GM23248 (cell line): ENCODE measurements around the gene DLG2. TPM values are rescaled to one million over a fixed set of nuclear protein-coding genes. Genes with fewer than 3 reads are reported as not detected.

Source experiments
- DNase-seq: peaks from one replicate; pipeline ENCODE4 v3.0.0-alpha.2; 2015
- H2AFZ ChIP-seq: fragments of 200-600 bp; sonication (generic); 2 replicates; pipeline ENCODE4 v1.6.1; 2016; ENCODE audit warnings: antibody characterized with exemption
- H3F3A ChIP-seq: fragments of 200-600 bp; sonication (generic); 2 replicates; pipeline ENCODE4 v1.6.1; 2016; ENCODE audit warnings: mild to moderate bottlenecking, antibody characterized with exemption, mixed run types; ENCODE audit not compliant: insufficient read depth
- H3K27ac ChIP-seq: fragments of 200-600 bp; sonication (generic); 2 replicates; pipeline ENCODE4 v1.5.1; 2016; ENCODE audit warnings: mild to moderate bottlenecking
- H3K27me3 ChIP-seq: fragments of 200-600 bp; sonication (generic); replicated peaks from 2 replicates; pipeline ENCODE4 v1.6.1; 2016; ENCODE audit warnings: mild to moderate bottlenecking; ENCODE audit not compliant: insufficient read depth
- H3K36me3 ChIP-seq: fragments of 200-600 bp; sonication (generic); 2 replicates; pipeline ENCODE4 v1.6.1; 2016; ENCODE audit warnings: low read depth, mild to moderate bottlenecking
- H3K4me1 ChIP-seq: fragments of 200-600 bp; sonication (generic); 2 replicates; pipeline ENCODE4 v1.6.1; 2016; ENCODE audit warnings: mild to moderate bottlenecking; ENCODE audit not compliant: insufficient read depth
- H3K4me2 ChIP-seq: fragments of 200-600 bp; sonication (generic); one replicate; pipeline ENCODE4 v1.6.1; 2016; ENCODE audit warnings: mild to moderate bottlenecking; ENCODE audit not compliant: unreplicated experiment
- H3K4me3 ChIP-seq: fragments of 200-600 bp; sonication (generic); 2 replicates; pipeline ENCODE4 v1.5.1; 2016; ENCODE audit warnings: mild to moderate bottlenecking
- H3K79me2 ChIP-seq: fragments of 200-600 bp; sonication (generic); 2 replicates; pipeline ENCODE4 v1.6.1; 2016; ENCODE audit warnings: mild to moderate bottlenecking; ENCODE audit not compliant: insufficient read depth
- H3K9ac ChIP-seq: fragments of 200-600 bp; sonication (generic); 2 replicates; pipeline ENCODE4 v1.6.1; 2016; ENCODE audit warnings: mild to moderate bottlenecking
- H3K9me2 ChIP-seq: fragments of 200-600 bp; sonication (generic); 2 replicates; pipeline ENCODE4 v1.6.1; 2016; ENCODE audit warnings: mixed run types, mild to moderate bottlenecking, moderate library complexity; ENCODE audit not compliant: insufficient read depth
- H3K9me3 ChIP-seq: fragments of 200-600 bp; sonication (generic); one replicate; pipeline ENCODE4 v1.6.1; 2017; ENCODE audit warnings: low read depth
- H4K20me1 ChIP-seq: fragments of 200-600 bp; sonication (generic); 2 replicates; pipeline ENCODE4 v1.6.0; 2016; ENCODE audit not compliant: insufficient read depth
- EZH2 ChIP-seq: fragments of 200-600 bp; sonication (generic); IDR thresholded peaks from 2 replicates; pipeline ENCODE4 v1.6.1; 2018; ENCODE audit warnings: antibody characterized with exemption, mild to moderate bottlenecking; ENCODE audit not compliant: insufficient read depth, poor library complexity, severe bottlenecking
- EZH2phosphoT487 ChIP-seq: fragments of 200-600 bp; sonication (generic); IDR thresholded peaks from 2 replicates; pipeline ENCODE4 v1.6.1; 2018; ENCODE audit warnings: antibody characterized with exemption, moderate library complexity, mild to moderate bottlenecking, low read depth; ENCODE audit not compliant: insufficient read depth
- WGBS, 2 experiments: methylation state at CpG; one replicate each; pipeline ENCODE4 v1.1.6; 2015 to 2017; ENCODE audit warnings: low lambda C conversion rate in 2 of 2, low coverage in 1 of 2; ENCODE audit errors: missing lambda C conversion rate in 2 of 2; 5-methylcytosine and 5-hydroxymethylcytosine counted together
- in situ Hi-C: fragments of 300-500 bp; cut with MboI; formaldehyde crosslinking; loops from 2 replicates; pipeline ENCODE4 v1.15.0; 2020
- polyA plus RNA-seq: library from polyadenylated mRNA; unstranded; fragments of >200 nt; fragmentation: Nextera tagmentation; extraction: Ambion mirVana; gene quantifications from 2 replicates; pipeline ENCODE4 v1.2.1, GENCODE V29; 2016
- total RNA-seq: library from RNA; depleted of rRNA; stranded (reverse); fragments of >200 nt; shearing (Covaris generic); gene quantifications from 2 replicates; pipeline ENCODE4 v1.2.3, GENCODE V29; 2014

DLG2 gene
- total and polyA plus RNA-seq, 2 experiments from 2014 or later, result 1.1 to 1.7 TPM

DNA sequence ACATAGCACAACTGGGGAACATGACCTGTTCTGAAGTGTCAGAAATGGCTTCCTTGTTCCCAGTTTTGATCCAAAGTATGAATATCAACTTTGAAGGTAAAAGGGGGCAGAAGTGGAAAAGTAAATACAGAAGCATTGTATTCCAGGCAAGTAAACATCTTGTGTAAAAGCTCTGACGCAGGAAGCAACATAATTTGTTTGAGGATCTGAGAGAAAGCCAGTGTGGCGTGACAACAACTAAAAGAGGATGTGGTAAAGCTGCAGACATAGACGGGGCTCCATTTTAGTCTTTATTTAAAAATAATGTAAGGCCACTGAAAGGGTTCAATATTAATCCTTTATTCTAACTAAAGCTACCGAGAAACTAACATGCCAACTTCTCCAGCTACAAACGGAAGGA lies 310.2 kb downstream of the DLG2 start:
- in situ Hi-C loops, result no loop called here
- Histone ChIP-seq H3K9me2 (no peaks in the 10 kb centered on the region), H3K9me3 (no peaks in the 10 kb centered on the region), H3K27ac (no peak overlapping the region), H3K4me1 (no peaks in the 10 kb centered on the region), H3K9ac (no peak overlapping the region), H3K4me3 (no peak overlapping the region), H3F3A (no peaks in the 10 kb centered on the region), H3K4me2 (no peak overlapping the region), H2AFZ (no peak overlapping the region), H4K20me1 (no peaks in the 10 kb centered on the region), H3K79me2 (no peaks in the 10 kb centered on the region), H3K36me3 (no peaks in the 10 kb centered on the region), H3K27me3 (no peaks in the 10 kb centered on the region)
- no peak for DNase-seq
- WGBS, 2 experiments, result 63 to 67% methylated on average over 5 of the region's 5 CpGs
- TF ChIP-seq EZH2 (no peak), EZH2phosphoT487 (no peak)

- no peak overlapping the region for H3K27ac ChIP-seq
- no peak overlapping the region for H3K4me2 ChIP-seq
- no peaks in the 10 kb centered on the region for H3K4me1 ChIP-seq
- no peaks in the 10 kb centered on the region for H3F3A ChIP-seq
- H3K27me3 ChIP-seq, result no peaks in the 10 kb centered on the region
- no peaks in the 10 kb centered on the region for H3K9me2 ChIP-seq
- no peaks in the 10 kb centered on the region for H3K79me2 ChIP-seq
- no peak overlapping the region for H2AFZ ChIP-seq
- H3K9me3 ChIP-seq, result no peaks in the 10 kb centered on the region
- no peak overlapping the region for H3K9ac ChIP-seq
- H3K4me3 ChIP-seq, result no peak overlapping the region
- in situ Hi-C loops, result no loop called here
- TF ChIP-seq EZH2phosphoT487 (no peak), EZH2 (no peak)
- no peaks in the 10 kb centered on the region for H4K20me1 ChIP-seq
- DNase-seq, result no peak
- H3K36me3 ChIP-seq, result no peaks in the 10 kb centered on the region
These were observed 313.4 kb downstream of the DLG2 start for GRCh38 chr11:85313741-85314140.

- Histone ChIP-seq H3K79me2 (no peaks in the 10 kb centered on the region), H3K9me2 (no peaks in the 10 kb centered on the region), H3K27ac (no peak overlapping the region), H3K4me1 (0 out of 2 replicates have a peak, but pooled peaks cover 3% of the 10 kb centered on the region), H3K9me3 (no peaks in the 10 kb centered on the region), H2AFZ (no peak overlapping the region), H3K4me3 (no peak overlapping the region), H3K27me3 (no peaks in the 10 kb centered on the region), H3K36me3 (no peaks in the 10 kb centered on the region), H3F3A (no peaks in the 10 kb centered on the region), H3K4me2 (no peak overlapping the region), H3K9ac (no peak overlapping the region), H4K20me1 (no peaks in the 10 kb centered on the region)
- WGBS, 2 experiments, result 69 to 79% methylated on average over 2 of the region's 2 CpGs
- no peak for DNase-seq
- TF ChIP-seq EZH2phosphoT487, result no peak
- no peak for TF ChIP-seq EZH2
- in situ Hi-C loops, result no loop called here
These were observed 316.7 kb downstream of the DLG2 start for GRCh38 chr11:85310479-85310878.

DNA sequence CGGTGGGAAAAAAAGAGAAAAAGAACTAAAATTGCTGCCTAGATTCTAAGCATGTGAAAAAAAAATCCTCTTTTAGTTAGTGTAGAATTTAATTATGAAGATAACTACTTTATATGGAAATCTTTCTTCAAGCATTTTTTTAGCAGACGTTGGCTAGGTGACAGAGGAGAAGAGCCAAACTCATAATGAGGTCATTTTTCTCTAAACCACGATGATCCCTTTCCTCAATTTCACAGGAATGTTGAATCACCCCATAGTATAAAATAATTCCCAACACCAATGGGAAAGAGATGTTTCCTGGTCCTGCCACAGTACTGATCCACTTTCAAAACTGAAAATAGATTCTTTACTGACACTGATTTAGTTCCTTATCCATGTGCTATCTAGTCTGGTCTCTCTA lies 319.8 kb downstream of the DLG2 start:
- Histone ChIP-seq H3K36me3 (no peaks in the 10 kb centered on the region), H3K27ac (no peak overlapping the region), H4K20me1 (no peaks in the 10 kb centered on the region), H2AFZ (no peak overlapping the region), H3K27me3 (no peaks in the 10 kb centered on the region), H3K4me2 (no peak overlapping the region), H3K4me3 (no peak overlapping the region), H3K4me1 (0 out of 2 replicates have a peak, but pooled peaks cover 3% of the 10 kb centered on the region), H3K9me2 (no peaks in the 10 kb centered on the region), H3F3A (no peaks in the 10 kb centered on the region), H3K79me2 (no peaks in the 10 kb centered on the region), H3K9me3 (no peaks in the 10 kb centered on the region), H3K9ac (no peak overlapping the region)
- in situ Hi-C loops, result no loop called here
- TF ChIP-seq EZH2, result no peak
- no peak for TF ChIP-seq EZH2phosphoT487
- WGBS, 2 experiments, result 30 to 31% methylated on average over 3 of the region's 3 CpGs
- peak; percentile 46 for DNase-seq
